KOPT-K1 (cell line): Measurements from ENCODE around the gene ITPR2.
"Not testable (repeated sequence)": the region's sequence is repeated elsewhere in the genome, so short reads cannot be mapped to it uniquely, and the experiment has no call there.

Source experiments
- H3K27ac ChIP-seq: fragments of 200-600 bp; sonication (generic); 2 replicates; pipeline ENCODE4 v1.5.1; 2016; ENCODE audit warnings: antibody characterized with exemption, mild to moderate bottlenecking, low read depth, low read length; ENCODE audit not compliant: poor library complexity, severe bottlenecking
- H3K36me3 ChIP-seq: fragments of 200-600 bp; sonication (generic); 2 replicates; pipeline ENCODE4 v1.5.1; 2017; ENCODE audit warnings: antibody characterized with exemption, mild to moderate bottlenecking, low read length, moderate library complexity; ENCODE audit not compliant: insufficient read depth
- H3K9me3 ChIP-seq: fragments of 200-600 bp; sonication (generic); 2 replicates; pipeline ENCODE4 v1.5.1; 2017; ENCODE audit warnings: antibody characterized with exemption, low read length, mild to moderate bottlenecking; ENCODE audit not compliant: insufficient read depth, poor library complexity, severe bottlenecking

Gene ITPR2

DNA sequence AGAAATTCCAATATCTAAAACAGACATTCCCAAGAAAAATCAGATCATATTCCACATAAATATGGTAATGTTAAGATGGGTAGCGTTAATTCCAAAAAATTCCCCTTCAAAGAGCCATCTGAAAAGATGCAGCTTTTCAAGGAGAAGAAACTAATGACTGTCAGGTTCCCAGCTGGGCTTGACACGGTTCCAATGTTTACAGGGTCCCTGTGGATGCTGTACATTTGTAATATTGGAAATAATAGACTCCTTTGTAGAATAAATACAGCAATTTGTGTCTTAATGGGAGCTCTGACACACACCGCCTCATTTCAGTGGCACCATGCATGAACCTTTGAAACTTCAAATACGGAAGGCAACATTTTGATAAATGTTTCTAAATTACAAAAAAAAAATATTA, 140.6 kb downstream of the ITPR2 start:
- Histone ChIP-seq H3K27ac (no peak overlapping the region), H3K36me3 (peaks cover 17% of the 10 kb centered on the region)

GRCh38 chr12:26691234-26691970, 141.6 kb downstream of the ITPR2 start:
- Histone ChIP-seq H3K36me3 (peaks cover 17% of the 10 kb centered on the region), H3K9me3 (no peaks in the 10 kb centered on the region), H3K27ac (no peak overlapping the region)

More for the DNA sequence above, 140.6 kb downstream of the ITPR2 start:
- H3K9me3 ChIP-seq: no peaks in the 10 kb centered on the region

DNA sequence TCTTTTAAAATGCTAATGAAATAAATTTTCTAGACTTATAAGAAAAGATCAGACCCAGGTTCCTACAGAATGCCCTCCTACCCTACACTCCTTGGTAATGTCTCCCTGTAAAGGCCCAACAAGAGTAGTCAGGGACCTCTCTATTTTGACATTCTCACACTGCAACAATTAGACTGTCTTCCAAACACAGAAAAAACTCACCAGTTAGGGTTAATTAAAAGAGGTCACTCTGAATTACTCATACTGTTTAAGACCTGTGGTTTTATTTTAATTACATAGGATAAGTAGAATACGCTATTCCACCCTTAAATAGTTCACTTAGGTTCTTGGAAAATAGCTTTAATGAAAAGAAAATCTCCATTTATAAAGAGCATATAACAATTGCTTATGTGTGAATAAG, 142.4 kb downstream of the ITPR2 start:
- Histone ChIP-seq H3K9me3 (no peaks in the 10 kb centered on the region), H3K36me3 (peaks cover 20% of the 10 kb centered on the region), H3K27ac (no peak overlapping the region)

DNA sequence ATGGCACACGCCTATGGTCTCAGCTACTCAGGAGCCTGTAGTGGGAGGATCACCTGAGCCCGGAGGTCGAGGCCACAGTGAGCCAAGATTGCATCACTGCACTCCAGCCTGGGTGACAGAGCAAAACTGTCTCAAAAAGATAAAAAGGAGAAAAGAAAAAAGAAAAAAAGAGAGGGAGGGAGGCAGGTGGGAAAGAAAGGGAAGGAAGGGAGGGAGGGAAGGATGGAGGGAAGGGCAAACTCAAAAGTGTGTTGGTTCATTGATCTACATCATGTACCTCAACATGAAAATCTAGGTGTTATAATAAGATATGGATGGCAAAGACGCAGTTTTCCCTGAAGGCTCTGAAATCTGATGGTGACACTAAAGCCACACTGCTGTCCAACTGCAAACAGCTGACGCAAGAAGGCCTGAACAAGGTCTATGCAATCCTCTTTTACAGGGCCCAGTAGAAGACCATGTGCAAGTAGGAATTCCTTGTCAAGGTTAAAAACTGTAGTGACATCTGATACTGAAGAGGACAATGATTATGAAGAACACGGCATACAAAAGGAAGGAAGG, 143.6 kb downstream of the ITPR2 start:
- no peak overlapping the region for H3K27ac ChIP-seq
- H3K9me3 ChIP-seq: no peaks in the 10 kb centered on the region
- H3K36me3 ChIP-seq: peaks cover 21% of the 10 kb centered on the region; the same call in 1 of the 2 replicates

DNA sequence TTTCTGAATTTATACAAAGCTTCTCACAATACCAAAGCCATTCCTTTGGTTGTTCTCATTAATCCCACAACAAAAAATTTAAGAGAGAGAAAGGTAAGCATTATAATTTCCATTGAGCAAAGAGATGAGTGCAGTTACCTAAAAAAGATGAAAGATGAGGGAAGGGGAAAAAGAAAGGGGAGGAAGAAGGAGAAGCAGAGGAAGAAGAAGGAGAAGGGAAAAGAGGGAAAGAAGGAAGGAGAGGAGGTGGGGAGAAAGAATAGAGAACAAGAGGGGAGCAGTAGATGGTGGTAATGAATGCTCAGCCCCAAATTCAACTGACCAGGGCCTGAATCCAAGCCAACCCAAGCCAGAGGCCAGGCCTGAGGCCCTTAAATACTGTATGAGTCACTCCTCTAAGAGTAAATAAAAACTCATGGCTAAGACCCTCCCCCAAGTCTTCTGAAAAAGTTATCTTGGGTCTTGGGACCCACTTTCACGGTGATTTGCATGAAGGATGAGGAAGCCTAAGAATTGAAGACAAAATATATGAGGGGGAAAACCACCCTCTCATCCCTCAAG, 144.6 kb downstream of the ITPR2 start:
- H3K27ac ChIP-seq: no peak overlapping the region
- H3K36me3 ChIP-seq: peaks cover 29% of the 10 kb centered on the region

DNA sequence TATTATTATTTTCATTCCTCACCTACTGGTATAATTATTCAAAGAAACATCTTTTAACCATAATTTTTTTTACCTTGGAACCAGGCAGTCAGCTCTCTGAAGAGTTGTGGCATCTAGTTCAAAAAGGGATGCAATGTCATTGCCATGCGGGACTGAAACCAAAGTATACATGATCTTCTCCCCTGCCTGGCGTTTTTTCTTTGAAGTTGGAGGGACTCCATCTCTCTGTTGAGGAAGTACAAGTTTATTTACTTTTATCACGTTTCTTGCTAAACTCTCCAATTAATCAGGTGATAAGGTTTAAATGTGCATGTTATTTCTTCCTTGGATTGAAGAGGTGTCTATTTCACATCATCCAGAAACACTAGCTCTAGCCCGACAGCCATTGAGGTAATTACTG, 146.6 kb downstream of the ITPR2 start:
- H3K27ac ChIP-seq: no peak overlapping the region
- H3K9me3 ChIP-seq: no peaks in the 10 kb centered on the region
- peaks cover 35% of the 10 kb centered on the region for H3K36me3 ChIP-seq

More for the DNA sequence above, 144.6 kb downstream of the ITPR2 start:
- H3K9me3 ChIP-seq: no peaks in the 10 kb centered on the region

GRCh38 chr12:26684101-26684500, 148.9 kb downstream of the ITPR2 start:
- Histone ChIP-seq H3K36me3 (peaks cover 46% of the 10 kb centered on the region), H3K27ac (no peak overlapping the region), H3K9me3 (no peaks in the 10 kb centered on the region)

- Histone ChIP-seq H3K9me3 (no peaks in the 10 kb centered on the region), H3K27ac (no peak overlapping the region), H3K36me3 (peaks cover 46% of the 10 kb centered on the region)
Measured at GRCh38 chr12:26683443-26683842, 149.6 kb downstream of the ITPR2 start.

DNA sequence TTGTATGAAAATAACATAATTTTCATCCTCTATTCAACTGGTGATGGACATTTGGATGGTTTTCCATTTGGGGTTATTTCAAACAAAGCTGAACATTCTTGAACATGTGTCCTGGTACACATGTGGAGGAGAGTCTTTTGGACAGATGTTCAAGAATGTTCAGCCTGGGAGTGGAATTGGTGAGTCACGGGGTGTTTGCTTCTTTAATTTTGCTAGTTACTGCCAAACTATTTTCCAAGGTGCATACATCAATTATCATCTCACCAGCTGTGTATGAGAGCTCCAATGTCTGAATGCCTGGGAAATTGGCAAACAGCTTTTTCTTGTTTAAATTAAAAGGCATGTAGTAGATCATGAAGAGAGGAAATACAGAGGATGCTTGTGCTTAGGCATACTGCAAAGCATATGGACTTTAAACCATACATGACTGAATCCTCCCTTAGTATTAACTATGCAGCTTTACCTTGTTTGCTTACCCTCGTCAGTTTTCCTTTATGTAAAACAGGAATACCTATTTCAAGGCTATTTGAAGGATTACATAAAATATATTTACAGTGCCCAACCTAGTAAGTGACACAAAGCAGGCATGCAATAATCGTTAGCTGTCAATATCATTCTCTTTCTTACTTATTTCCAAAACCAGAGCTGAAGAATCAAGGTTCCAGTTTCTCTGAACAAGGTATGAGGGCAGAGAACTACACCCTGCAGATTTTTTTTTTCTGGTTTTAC, 152.1 kb downstream of the ITPR2 start:
- H3K9me3 ChIP-seq: no peaks in the 10 kb centered on the region
- peaks cover 51% of the 10 kb centered on the region for H3K36me3 ChIP-seq
- no peak overlapping the region for H3K27ac ChIP-seq

GRCh38 chr12:26678697-26679660, 154.0 kb downstream of the ITPR2 start:
- no peaks in the 10 kb centered on the region for H3K9me3 ChIP-seq
- no peak overlapping the region for H3K27ac ChIP-seq
- peaks cover 36% of the 10 kb centered on the region for H3K36me3 ChIP-seq

GRCh38 chr12:26671487-26671886, 161.5 kb downstream of the ITPR2 start:
- H3K9me3 ChIP-seq, H3K27ac ChIP-seq, H3K36me3 ChIP-seq: not testable (repeated sequence)

DNA sequence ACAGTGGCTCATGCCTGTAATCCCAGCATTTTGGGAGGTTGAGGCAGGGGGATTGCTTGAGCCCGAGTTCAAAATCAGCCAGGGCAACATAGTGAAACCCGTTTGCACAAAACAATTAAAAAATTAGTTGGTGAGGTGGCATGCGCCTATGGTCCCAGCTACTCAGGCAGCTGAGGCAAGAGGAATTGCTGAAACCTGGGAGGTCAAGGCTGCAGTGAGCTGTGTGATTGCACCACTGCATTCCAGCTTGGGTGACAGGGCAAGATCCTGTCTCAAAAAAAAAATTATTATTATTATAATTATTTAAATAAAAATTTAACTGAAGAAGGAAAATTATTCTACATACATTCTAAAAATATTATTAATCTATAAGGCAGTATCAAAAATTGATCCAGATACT, 164.1 kb downstream of the ITPR2 start:
- Histone ChIP-seq H3K9me3 (no peaks in the 10 kb centered on the region), H3K27ac (no peak overlapping the region), H3K36me3 (peaks cover 10% of the 10 kb centered on the region; the same call in 1 of the 2 replicates)

- peaks cover 15% of the 10 kb centered on the region; the same call in 1 of the 2 replicates for H3K36me3 ChIP-seq
- no peak overlapping the region for H3K27ac ChIP-seq
- no peaks in the 10 kb centered on the region for H3K9me3 ChIP-seq
Measured at GRCh38 chr12:26668230-26668629, 164.8 kb downstream of the ITPR2 start.

GRCh38 chr12:26666286-26666685, 166.7 kb downstream of the ITPR2 start:
- Histone ChIP-seq H3K36me3 (peaks cover 17% of the 10 kb centered on the region; the same call in 1 of the 2 replicates), H3K9me3 (no peaks in the 10 kb centered on the region), H3K27ac (no peak overlapping the region)
